GM19025 (cell line): Measurements from ENCODE around the gene PPP1R2B.
"Not testable (repeated sequence)": the region's sequence is repeated elsewhere in the genome, so short reads cannot be mapped to it uniquely, and the experiment has no call there.

Experiments
- ATAC-seq: cut with Tn5 transposase; IDR thresholded peaks from one replicate; pipeline ENCODE4 v1.9.1; 2021; ENCODE audit warnings: mild to moderate bottlenecking, low read depth, moderate library complexity; ENCODE audit not compliant: unreplicated experiment

The PPP1R2B gene

GRCh38 chr5:156850206-156850751, at the start of gene PPP1R2B:
Gene PPP1R2B (plus strand): TSS chr5:156850295. CDS start chr5:156850563, 268 bp downstream.
- ATAC-seq = no peak

- ATAC-seq = no peak
Measured at GRCh38 chr5:156800929-156801328, 49.2 kb upstream of the PPP1R2B start.

- no peak for ATAC-seq
Measured at GRCh38 chr5:156802501-156802900, 47.6 kb upstream of the PPP1R2B start.

- ATAC-seq = no peak
Measured at GRCh38 chr5:156803404-156803803, 46.7 kb upstream of the PPP1R2B start.

- ATAC-seq = no peak
Measured at GRCh38 chr5:156812959-156813358, 37.1 kb upstream of the PPP1R2B start.

GRCh38 chr5:156815988-156816599, 34.0 kb upstream of the PPP1R2B start:
- no peak for ATAC-seq

GRCh38 chr5:156819537-156819936, 30.6 kb upstream of the PPP1R2B start:
- no peak for ATAC-seq

GRCh38 chr5:156819967-156820581, 30.0 kb upstream of the PPP1R2B start:
- ATAC-seq = no peak

- no peak for ATAC-seq
Measured at GRCh38 chr5:156824241-156824640, 25.9 kb upstream of the PPP1R2B start.

GRCh38 chr5:156824800-156825199, 25.3 kb upstream of the PPP1R2B start:
- no peak for ATAC-seq

- ATAC-seq = no peak
Measured at GRCh38 chr5:156825688-156826087, 24.4 kb upstream of the PPP1R2B start.

- ATAC-seq = no peak
Measured at GRCh38 chr5:156826150-156826549, 23.9 kb upstream of the PPP1R2B start.

- peak; percentile 67 for ATAC-seq
Measured at GRCh38 chr5:156834916-156835315, 15.2 kb upstream of the PPP1R2B start.

GRCh38 chr5:156835905-156836304, 14.2 kb upstream of the PPP1R2B start:
- ATAC-seq = no peak

- no peak for ATAC-seq
Measured at GRCh38 chr5:156836846-156837245, 13.2 kb upstream of the PPP1R2B start.

GRCh38 chr5:156838961-156839360, 11.1 kb upstream of the PPP1R2B start:
- ATAC-seq = no peak

- no peak for ATAC-seq
Measured at GRCh38 chr5:156841737-156842136, 8.4 kb upstream of the PPP1R2B start.

- no peak for ATAC-seq
Measured at GRCh38 chr5:156846914-156847313, 3.2 kb upstream of the PPP1R2B start.

- not testable (repeated sequence) for ATAC-seq
Measured at GRCh38 chr5:156848447-156848846, 1.6 kb upstream of the PPP1R2B start.

GRCh38 chr5:156851880-156852279, 1.8 kb downstream of the PPP1R2B start:
- no peak for ATAC-seq

GRCh38 chr5:156853055-156853454, 3.0 kb downstream of the PPP1R2B start:
- not testable (repeated sequence) for ATAC-seq

GRCh38 chr5:156865427-156865826, 15.3 kb downstream of the PPP1R2B start:
- no peak for ATAC-seq
